ENCODE measurements around the gene ATP5ME.

Gene ATP5ME

GRCh38 chr4:685679-686412 is 11.8 kb upstream of the ATP5ME start:
- FAIRE-seq (no peak), DNase-seq (ENCODE audit: insufficient read length, low spot score) (no peak)

- FAIRE-seq (peak; percentile 82), DNase-seq (ENCODE audit: insufficient read length, low spot score) (no peak)
Measured at GRCh38 chr4:684623-685327, 10.7 kb upstream of the ATP5ME start.

- no peak for DNase-seq (ENCODE audit: insufficient read length, low spot score)
- no peak for FAIRE-seq
Measured at GRCh38 chr4:683982-684622, 10.0 kb upstream of the ATP5ME start.

- FAIRE-seq = no peak
- DNase-seq (ENCODE audit: insufficient read length, low spot score) = no peak
Measured at GRCh38 chr4:683247-683897, 9.3 kb upstream of the ATP5ME start.

GRCh38 chr4:682490-683172 is 8.6 kb upstream of the ATP5ME start:
- DNase-seq (ENCODE audit: insufficient read length, low spot score) = no peak
- no peak for FAIRE-seq

GRCh38 chr4:681736-682451 is 7.8 kb upstream of the ATP5ME start:
- DNase-seq (ENCODE audit: insufficient read length, low spot score) = no peak

GRCh38 chr4:680928-681645 is 7.0 kb upstream of the ATP5ME start:
- DNase-seq (ENCODE audit: insufficient read length, low spot score) (no peak), FAIRE-seq (no peak)

More at GRCh38 chr4:681736-682451, 7.8 kb upstream of the ATP5ME start:
- FAIRE-seq = no peak

GRCh38 chr4:680551-680927 is 6.5 kb upstream of the ATP5ME start:
- DNase-seq (ENCODE audit: insufficient read length, low spot score) = no peak
- no peak for FAIRE-seq

- no peak for DNase-seq (ENCODE audit: insufficient read length, low spot score)
- FAIRE-seq = no peak
Measured at GRCh38 chr4:680091-680490, 6.0 kb upstream of the ATP5ME start.

GRCh38 chr4:679629-680028 is 5.6 kb upstream of the ATP5ME start:
- no peak for DNase-seq (ENCODE audit: insufficient read length, low spot score)
- no peak for FAIRE-seq

- FAIRE-seq (no peak), DNase-seq (ENCODE audit: insufficient read length, low spot score) (no peak)
Measured at GRCh38 chr4:679104-679481, 5.0 kb upstream of the ATP5ME start.

GRCh38 chr4:678331-679103 is 4.4 kb upstream of the ATP5ME start:
- FAIRE-seq (no peak), DNase-seq (ENCODE audit: insufficient read length, low spot score) (no peak)

GRCh38 chr4:677431-678293 is 3.6 kb upstream of the ATP5ME start:
- FAIRE-seq = no peak
- no peak for DNase-seq (ENCODE audit: insufficient read length, low spot score)

- FAIRE-seq = no peak
Measured at GRCh38 chr4:676871-677235, 2.8 kb upstream of the ATP5ME start.

GRCh38 chr4:675980-676870 is 2.1 kb upstream of the ATP5ME start:
- no peak for DNase-seq (ENCODE audit: insufficient read length, low spot score)
- FAIRE-seq = no peak

More at GRCh38 chr4:676871-677235, 2.8 kb upstream of the ATP5ME start:
- no peak for DNase-seq (ENCODE audit: insufficient read length, low spot score)

GRCh38 chr4:675036-675882 is 1.2 kb upstream of the ATP5ME start:
- no peak for DNase-seq (ENCODE audit: insufficient read length, low spot score)
- no peak for FAIRE-seq

Data from HTR-8/SVneo (cell line).